HepG2 (cell line): ENCODE results near the gene ACOT8. TPM values are rescaled to one million over a fixed set of nuclear protein-coding genes. Genes with fewer than 3 reads are reported as not detected.
A peak's percentile ranks its signal among the peaks of the same experiment; 100 is the strongest.

Experiments used
- CC2D1A ChIP-seq: sonication (generic); formaldehyde crosslinking; IDR thresholded peaks from 2 replicates; pipeline ENCODE4 v1.8.1; 2023; ENCODE audit warnings: mild to moderate bottlenecking, missing genetic modification reagents
- DNMT1 ChIP-seq: sonication (generic); formaldehyde crosslinking; IDR thresholded peaks from 2 replicates; pipeline ENCODE4 v1.5.1; 2020; ENCODE audit warnings: mild to moderate bottlenecking, missing genetic modification reagents
- GLI4 ChIP-seq: sonication (generic); formaldehyde crosslinking; IDR thresholded peaks from 2 replicates; pipeline ENCODE4 v1.5.1; 2020; ENCODE audit warnings: missing genetic modification reagents, mild to moderate bottlenecking, moderate library complexity, borderline replicate concordance
- MIER2 ChIP-seq: IDR thresholded peaks from 2 replicates; pipeline ENCODE4 v1.6.1; 2016; ENCODE audit warnings: missing biosample characterization, missing genetic modification reagents
- PAXIP1 ChIP-seq: sonication (generic); formaldehyde crosslinking; conservative IDR thresholded peaks from 2 replicates; pipeline ENCODE4 v1.4.0; 2020; ENCODE audit warnings: mild to moderate bottlenecking, missing genetic modification reagents, moderate library complexity
- POLR2AphosphoS2 ChIP-seq: IDR thresholded peaks from 2 replicates; pipeline ENCODE4 v1.6.1; 2011; ENCODE audit warnings: low read depth, low read length, improper control_type of control experiment
- RXRA ChIP-seq: sonication (generic); formaldehyde crosslinking; IDR thresholded peaks from 2 replicates; pipeline ENCODE4 v1.5.1; 2020; ENCODE audit warnings: missing genetic modification reagents
- SRSF9 ChIP-seq: fragments of 200-400 bp; formaldehyde crosslinking; IDR thresholded peaks from 2 replicates; pipeline ENCODE4 v1.6.1; 2018; ENCODE audit warnings: borderline replicate concordance, mild to moderate bottlenecking, low read depth, low read length; ENCODE audit not compliant: insufficient read depth, poor library complexity, severe bottlenecking
- ZFP36 ChIP-seq: fragments of 150-350 bp; IDR thresholded peaks from 2 replicates; pipeline ENCODE4 v1.6.1; 2018; ENCODE audit warnings: borderline replicate concordance, low read length, low read depth; ENCODE audit not compliant: partially characterized antibody
- ZNF713 ChIP-seq: sonication (generic); formaldehyde crosslinking; IDR thresholded peaks from 2 replicates; pipeline ENCODE4 v1.4.0; 2020; ENCODE audit warnings: mild to moderate bottlenecking, missing genetic modification reagents
- polyA plus RNA-seq, 8 experiments: library from polyadenylated mRNA; depleted of rRNA in 3 of 8; stranded (reverse) in 7 of 8; unstranded in 1 of 8; fragments of >200 nt; fragmentation: Illumina TruSeq in 4 of 8; extraction: Trizol in 4 of 8; gene quantifications; 2 replicates each; pipeline versions ENCODE4 v1.2.1 to v1.2.3, GENCODE V29; 2011 to 2016; ENCODE audit warnings: low read depth in 4 of 8, missing spikeins in 1 of 8, mixed read lengths in 1 of 8; ENCODE audit not compliant: insufficient read depth in 1 of 8
- total RNA-seq, 5 experiments: library from RNA; depleted of rRNA; stranded (reverse); fragments of >200 nt; fragmentation: Illumina TruSeq; extraction: Trizol; gene quantifications; 2 replicates each; pipeline ENCODE4 v1.2.3, GENCODE V29; 2016; ENCODE audit warnings: low read depth in 1 of 5
- TF ChIP-seq, protein P1 (sequence below): sonication (generic); formaldehyde crosslinking; IDR thresholded peaks from 2 replicates; pipeline ENCODE4 v1.4.0; 2020; ENCODE audit warnings: missing genetic modification reagents, borderline replicate concordance

The ACOT8 gene
- total and polyA plus RNA-seq, 2 of the 13 experiments (the other 11 are each of a cell fraction or from before 2014, with no cell fraction given): 31.4 to 45.5 TPM

GRCh38 chr20:45812157-45813005 lies 44.8 kb downstream of the ACOT8 start, which contains the start of gene UBE2C (continued):
- TF ChIP-seq, protein P1, sequence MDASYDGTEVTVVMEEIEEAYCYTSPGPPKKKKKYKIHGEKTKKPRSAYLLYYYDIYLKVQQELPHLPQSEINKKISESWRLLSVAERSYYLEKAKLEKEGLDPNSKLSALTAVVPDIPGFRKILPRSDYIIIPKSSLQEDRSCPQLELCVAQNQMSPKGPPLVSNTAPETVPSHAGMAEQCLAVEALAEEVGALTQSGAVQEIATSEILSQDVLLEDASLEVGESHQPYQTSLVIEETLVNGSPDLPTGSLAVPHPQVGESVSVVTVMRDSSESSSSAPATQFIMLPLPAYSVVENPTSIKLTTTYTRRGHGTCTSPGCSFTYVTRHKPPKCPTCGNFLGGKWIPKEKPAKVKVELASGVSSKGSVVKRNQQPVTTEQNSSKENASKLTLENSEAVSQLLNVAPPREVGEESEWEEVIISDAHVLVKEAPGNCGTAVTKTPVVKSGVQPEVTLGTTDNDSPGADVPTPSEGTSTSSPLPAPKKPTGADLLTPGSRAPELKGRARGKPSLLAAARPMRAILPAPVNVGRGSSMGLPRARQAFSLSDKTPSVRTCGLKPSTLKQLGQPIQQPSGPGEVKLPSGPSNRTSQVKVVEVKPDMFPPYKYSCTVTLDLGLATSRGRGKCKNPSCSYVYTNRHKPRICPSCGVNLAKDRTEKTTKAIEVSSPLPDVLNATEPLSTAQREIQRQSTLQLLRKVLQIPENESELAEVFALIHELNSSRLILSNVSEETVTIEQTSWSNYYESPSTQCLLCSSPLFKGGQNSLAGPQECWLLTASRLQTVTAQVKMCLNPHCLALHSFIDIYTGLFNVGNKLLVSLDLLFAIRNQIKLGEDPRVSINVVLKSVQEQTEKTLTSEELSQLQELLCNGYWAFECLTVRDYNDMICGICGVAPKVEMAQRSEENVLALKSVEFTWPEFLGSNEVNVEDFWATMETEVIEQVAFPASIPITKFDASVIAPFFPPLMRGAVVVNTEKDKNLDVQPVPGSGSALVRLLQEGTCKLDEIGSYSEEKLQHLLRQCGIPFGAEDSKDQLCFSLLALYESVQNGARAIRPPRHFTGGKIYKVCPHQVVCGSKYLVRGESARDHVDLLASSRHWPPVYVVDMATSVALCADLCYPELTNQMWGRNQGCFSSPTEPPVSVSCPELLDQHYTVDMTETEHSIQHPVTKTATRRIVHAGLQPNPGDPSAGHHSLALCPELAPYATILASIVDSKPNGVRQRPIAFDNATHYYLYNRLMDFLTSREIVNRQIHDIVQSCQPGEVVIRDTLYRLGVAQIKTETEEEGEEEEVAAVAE (CRISPR knock-in tag): no peak
- TF ChIP-seq POLR2AphosphoS2 (no peak), PAXIP1 (no peak), ZNF713 (CRISPR knock-in tag) (no peak), ZFP36 (no peak), CC2D1A (CRISPR knock-in tag) (peak; percentile 84), DNMT1 (CRISPR knock-in tag) (peak; percentile 73; the same call in 1 of the 2 replicates), RXRA (CRISPR knock-in tag) (no peak), MIER2 (CRISPR knock-in tag) (no peak; the same call in 1 of the 2 replicates), SRSF9 (no peak), GLI4 (CRISPR knock-in tag) (no peak)
